HG03095 (cell line): Measurements from ENCODE around the gene WDR27.
A peak's percentile ranks its signal among the peaks of the same experiment; 100 is the strongest.
"Not testable (repeated sequence)": the region's sequence is repeated elsewhere in the genome, so short reads cannot be mapped to it uniquely, and the experiment has no call there.

Source experiments
- ATAC-seq: cut with Tn5 transposase; IDR thresholded peaks from one replicate; pipeline ENCODE4 v1.9.1; 2021; ENCODE audit warnings: moderate library complexity; ENCODE audit not compliant: unreplicated experiment

WDR27 gene

DNA sequence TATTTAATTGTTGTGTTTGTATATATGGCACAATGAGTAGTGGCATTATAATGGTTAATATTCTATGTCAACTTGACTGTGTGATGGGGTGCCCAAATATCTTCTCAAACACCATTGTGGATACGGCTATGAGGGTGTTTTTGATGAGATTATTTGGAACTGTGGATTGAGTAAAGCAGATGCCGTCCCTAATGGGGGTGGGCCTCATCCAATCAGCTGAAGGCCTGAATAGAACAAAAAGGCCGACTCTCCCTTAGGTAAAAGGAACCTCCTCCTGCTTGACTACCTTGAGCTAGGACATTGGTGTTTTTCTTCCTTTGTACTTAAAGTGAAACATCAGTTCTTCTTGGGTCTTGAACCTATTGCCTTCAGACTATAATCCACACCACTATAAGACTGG is 207.8 kb downstream of the WDR27 start:
- ATAC-seq: no peak

DNA sequence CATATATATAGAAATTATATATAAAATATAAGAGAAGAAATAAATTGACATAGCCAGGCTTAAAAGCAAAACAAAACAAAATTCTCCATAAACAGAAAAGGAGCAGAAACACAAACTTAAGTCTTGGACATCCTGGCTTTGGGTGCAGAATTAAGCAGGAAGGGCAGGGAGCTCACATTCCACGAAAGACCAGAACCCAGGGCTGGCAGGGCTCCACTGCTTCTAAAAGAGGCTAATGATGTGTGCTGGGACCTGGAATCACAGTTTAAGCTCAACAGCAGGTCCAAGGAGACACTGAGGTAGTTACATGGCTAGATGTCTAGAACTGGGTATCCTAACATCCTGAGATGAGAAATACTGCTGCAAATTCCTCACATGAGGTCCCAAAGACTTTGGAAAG is 210.3 kb downstream of the WDR27 start:
- no peak for ATAC-seq

DNA sequence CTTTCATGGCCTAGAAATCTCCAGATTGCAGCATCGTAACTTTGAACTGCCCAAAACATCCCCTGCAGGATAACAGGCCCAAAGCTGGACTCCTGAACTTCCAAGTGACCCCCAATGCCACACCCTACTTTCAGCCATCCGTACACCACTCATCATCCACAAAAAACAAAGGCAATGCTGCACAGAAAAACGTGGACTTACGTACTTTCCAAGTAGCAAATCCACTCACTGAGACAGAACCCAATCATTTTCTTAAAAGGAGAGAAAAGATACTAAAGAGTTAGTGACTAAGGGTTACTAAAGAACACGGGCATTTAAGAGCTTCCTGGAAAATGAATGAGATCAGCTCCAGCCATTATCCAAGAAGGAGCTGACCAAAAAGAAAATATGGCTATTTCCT is 211.0 kb downstream of the WDR27 start:
- no peak for ATAC-seq

DNA sequence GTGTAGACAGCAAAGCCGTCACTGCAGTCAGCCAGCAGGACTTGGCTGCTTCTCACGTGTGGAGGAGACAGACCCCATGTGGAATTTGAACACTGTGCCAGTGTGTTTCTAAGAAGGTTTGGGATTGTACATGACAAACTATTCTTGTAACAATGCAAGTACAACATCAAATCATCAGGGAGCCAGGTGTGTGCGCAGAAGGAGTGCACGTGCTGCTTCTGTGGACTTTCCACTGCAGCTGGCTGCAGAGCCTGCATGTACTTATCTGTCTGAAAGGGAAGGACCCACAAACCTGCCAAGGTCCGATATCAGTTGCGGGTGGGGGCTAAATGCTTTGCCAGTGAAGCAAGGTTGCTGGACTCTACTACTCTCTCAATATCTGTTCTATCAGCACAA is 211.6 kb downstream of the WDR27 start:
- ATAC-seq: no peak

- no peak for ATAC-seq
Observed at GRCh38 chr6:169489563-169490245, 212.1 kb downstream of the WDR27 start.

DNA sequence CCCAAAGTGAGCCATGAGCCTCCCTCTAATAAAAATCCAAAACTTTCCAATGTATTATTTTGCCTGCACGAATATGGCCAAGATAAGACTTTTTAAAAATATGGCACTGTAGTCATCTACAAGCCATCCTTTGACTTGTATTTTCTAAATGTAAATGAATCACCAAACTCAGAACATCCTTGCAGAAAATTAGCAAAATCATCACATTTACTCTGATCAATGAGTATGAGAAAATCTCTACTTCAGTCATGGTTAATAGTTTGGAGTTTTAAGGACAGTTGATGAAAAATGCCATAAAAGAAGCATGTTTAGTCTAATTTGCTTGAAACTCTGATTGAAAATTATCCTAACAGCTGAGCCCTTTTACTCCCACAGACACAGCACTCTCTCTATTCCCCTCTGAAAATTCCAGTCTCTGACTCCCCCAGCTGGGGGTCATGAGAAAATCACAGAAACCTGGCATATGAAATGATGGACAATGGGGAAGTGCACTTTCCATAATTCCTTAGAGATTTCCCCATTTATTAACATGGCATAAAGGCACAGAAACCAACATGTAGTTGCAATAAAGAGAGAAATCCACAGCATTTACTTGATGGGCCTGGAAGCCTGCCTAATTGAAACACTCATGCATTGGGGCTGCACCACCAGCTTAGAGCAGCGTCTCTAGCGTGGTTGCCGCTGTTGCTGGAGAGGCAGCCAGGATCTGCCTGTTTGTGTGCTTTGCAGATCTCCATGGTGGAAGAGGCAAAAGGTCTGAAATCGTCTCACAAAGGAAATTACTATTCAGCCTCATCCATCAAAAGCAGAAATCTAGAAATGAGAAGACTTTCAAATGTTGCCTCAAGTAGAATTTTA is 214.0 kb downstream of the WDR27 start:
- no peak for ATAC-seq

- no peak for ATAC-seq
Observed at GRCh38 chr6:169479783-169480495, 221.9 kb downstream of the WDR27 start.

DNA sequence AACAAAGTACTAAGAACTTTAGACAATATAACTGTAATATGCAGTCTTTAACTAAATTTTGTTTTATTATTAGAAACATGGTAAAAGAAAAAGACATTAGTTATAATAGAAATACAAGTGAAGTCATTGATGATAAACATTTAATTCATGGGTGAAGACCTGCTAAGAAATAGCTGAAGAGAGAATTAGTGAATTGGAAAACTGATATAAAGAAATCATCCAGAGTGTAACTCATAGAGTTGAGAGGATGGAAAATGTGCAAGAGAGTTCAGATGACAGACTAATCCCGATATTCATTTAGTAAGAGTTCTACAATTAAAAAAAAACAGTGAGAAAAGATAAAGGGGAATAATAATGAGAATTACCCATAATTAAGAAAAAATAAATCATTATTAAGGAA is 227.5 kb downstream of the WDR27 start:
- no peak for ATAC-seq

- peak; percentile 66 for ATAC-seq
Observed at GRCh38 chr6:169473663-169474062, 228.2 kb downstream of the WDR27 start.

- ATAC-seq: no peak
Observed at GRCh38 chr6:169472786-169473416, 228.9 kb downstream of the WDR27 start.

- no peak for ATAC-seq
Observed at GRCh38 chr6:169470790-169471189, 231.0 kb downstream of the WDR27 start.

- no peak for ATAC-seq
Observed at GRCh38 chr6:169469028-169469427, 232.8 kb downstream of the WDR27 start.

DNA sequence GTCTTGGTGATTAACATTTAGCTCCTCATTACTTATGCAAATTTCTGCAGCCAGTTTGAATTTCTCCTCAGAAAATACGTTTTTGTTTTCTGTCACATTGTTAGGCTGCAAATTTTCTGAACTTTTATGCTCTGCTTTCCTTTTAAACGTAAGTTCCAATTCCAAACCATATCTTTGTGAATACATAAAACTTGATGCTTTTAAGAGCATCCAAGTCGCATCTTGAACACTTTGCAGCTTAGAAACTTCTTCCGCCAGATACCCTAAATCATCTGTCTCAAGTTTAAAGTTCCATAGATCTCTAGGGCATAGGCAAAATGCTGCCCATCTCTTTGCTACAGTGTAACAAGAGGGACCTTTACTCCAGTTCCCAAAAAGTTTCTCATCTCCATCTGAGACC is 234.1 kb downstream of the WDR27 start:
- not testable (repeated sequence) for ATAC-seq

DNA sequence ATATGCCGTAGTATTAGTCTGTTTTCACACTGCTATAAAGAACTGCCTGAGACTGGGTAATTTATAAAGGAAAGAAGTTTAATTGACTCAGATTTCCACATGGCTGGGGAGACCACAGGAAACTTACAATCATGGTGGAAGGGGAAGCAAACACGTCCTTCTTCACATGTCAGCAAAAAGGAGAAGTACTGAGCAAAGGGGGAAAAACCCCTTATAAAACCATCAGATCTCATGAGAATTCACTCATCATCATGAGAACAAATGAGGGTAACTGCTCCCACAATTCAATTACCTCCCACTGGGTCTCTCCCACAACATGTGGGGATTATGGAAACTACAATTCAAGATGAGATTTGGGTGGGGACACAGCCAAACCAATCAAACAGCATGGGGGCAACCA is 235.6 kb downstream of the WDR27 start:
- ATAC-seq: not testable (repeated sequence)

GRCh38 chr6:169457762-169458161 is 244.1 kb downstream of the WDR27 start:
- ATAC-seq: no peak

GRCh38 chr6:169456840-169457239 is 245.0 kb downstream of the WDR27 start:
- no peak for ATAC-seq

DNA sequence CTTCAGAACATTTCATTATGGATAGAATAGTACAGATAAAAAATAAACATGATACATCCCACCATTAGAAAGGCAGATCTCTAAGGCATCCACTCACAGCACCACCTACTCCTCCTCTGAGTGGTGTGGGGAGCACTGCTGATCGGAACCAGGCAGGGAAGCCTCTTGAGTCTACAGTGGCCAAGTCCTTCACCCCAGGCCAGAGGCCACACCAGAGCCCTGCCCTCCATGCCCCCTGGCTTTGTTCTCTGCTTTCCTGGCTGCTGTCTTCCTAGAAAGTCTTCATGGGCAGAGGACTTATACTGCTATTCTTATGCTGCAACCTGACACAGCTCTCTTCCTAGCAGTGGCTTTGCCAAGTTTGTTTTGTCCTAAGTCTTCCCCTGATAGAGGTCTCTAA is 246.4 kb downstream of the WDR27 start:
- no peak for ATAC-seq

GRCh38 chr6:169454872-169455204 is 247.0 kb downstream of the WDR27 start:
- no peak for ATAC-seq

- no peak for ATAC-seq
Observed at GRCh38 chr6:169454204-169454871, 247.5 kb downstream of the WDR27 start.

DNA sequence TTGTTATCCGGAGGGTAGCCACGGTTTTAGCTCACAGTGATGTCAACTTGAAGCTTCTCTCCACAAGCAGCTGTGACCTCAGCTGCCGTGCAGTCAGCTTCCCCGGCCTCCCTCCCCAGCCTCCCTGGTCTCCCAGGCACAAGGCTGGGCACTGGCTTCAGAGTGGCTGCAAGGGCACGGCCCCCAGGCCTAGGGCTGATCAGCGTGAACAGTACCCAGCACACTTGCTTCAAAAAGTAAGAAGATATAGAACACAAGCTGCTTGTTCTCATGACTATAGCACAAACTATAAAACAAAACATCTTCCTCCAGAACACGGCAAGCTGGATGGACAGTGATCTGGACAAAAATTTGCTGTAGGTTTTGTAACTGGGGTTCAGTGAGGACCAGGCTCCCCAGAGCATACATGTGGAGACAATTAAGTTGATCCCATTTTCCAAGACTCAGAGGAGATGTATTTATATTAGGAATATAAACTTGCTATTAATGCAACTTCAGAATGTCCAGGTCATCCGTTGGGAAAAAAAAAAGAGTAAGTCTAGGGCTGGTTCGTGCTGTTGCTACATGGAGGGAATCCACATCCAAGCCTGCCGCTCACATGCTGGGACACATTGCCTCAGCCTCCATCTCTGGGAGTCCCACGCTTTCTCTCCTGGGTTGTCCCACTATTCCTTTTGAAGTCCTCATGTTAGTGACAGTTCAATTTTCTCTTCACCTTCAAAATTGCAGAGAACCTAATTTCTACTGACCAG is 248.8 kb downstream of the WDR27 start:
- no peak for ATAC-seq
